ENCODE results near the gene SUFU.

GRCh38 chr10:102649797-102650654 lies 146.3 kb downstream of the SUFU start:
- TF ChIP-seq CTCF (IDR thresholded peaks at IDR 0.05; ENCODE audit: control extremely low read depth in 1 of 3, insufficient read depth in 1 of 3, low read depth in 1 of 3, low read length in 3 of 3), result no peak
- TF ChIP-seq, protein P1, sequence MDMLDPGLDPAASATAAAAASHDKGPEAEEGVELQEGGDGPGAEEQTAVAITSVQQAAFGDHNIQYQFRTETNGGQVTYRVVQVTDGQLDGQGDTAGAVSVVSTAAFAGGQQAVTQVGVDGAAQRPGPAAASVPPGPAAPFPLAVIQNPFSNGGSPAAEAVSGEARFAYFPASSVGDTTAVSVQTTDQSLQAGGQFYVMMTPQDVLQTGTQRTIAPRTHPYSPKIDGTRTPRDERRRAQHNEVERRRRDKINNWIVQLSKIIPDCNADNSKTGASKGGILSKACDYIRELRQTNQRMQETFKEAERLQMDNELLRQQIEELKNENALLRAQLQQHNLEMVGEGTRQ (IDR thresholded peaks at IDR 0.05; ENCODE audit: low read length), result no peak

All from H1 (cell line).